Measurements from ENCODE around the gene DYNC2H1. TPM values are rescaled to one million over a fixed set of nuclear protein-coding genes. Genes with fewer than 3 reads are reported as not detected.

The DYNC2H1 gene
- total and polyA plus RNA-seq, 12 donors, result 2.2 to 5.9 (median 3.9) TPM

DNA sequence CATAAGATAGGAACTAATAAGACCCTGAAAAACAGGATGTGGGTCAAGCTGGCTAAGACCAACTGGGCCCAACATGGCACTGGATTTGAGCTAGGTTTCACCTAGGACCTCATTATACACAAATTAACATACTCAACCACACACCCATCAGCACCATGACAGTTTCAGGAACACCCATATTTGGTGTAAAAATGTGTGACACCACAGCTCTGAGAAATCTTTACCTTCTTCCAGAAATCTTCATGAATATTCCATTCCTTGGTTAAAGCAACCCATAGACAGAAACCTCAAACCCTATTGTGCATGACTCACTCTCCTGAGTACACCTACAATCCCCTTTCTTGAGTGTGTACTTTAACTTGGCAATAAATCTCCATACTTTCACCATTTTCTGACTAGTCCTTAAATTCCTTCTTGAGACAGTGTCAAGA lies 378.8 kb downstream of the DYNC2H1 start:
- Histone ChIP-seq H3K4me1 (no peaks in the 10 kb centered on the region), H3K27me3 (no peaks in the 10 kb centered on the region), H3K9me3 (peaks cover 0 to 6% (median 0%) of the 10 kb centered on the region in 11 donors), H3K36me3 (no peaks in the 10 kb centered on the region), H3K4me3 (no peak overlapping the region), H3K27ac (no peak overlapping the region)
- no peak for DNase-seq
- TF ChIP-seq CTCF (IDR thresholded peaks at IDR 0.05), result no peak
- intact Hi-C loops (cut with DNase I), result no loop called here
- no peak for ATAC-seq

GRCh38 chr11:103488579-103488978 lies 379.4 kb downstream of the DYNC2H1 start:
- H3K27ac ChIP-seq, result no peak overlapping the region
- H3K4me1 ChIP-seq, result no peaks in the 10 kb centered on the region
- WGBS, 2 donors, result 87 to 94% methylated on average over 2 of the region's 2 CpGs
- DNase-seq (no peak), ATAC-seq (no peak)
- H3K9me3 ChIP-seq, result peaks cover 0 to 6% (median 0%) of the 10 kb centered on the region in 11 donors
- TF ChIP-seq CTCF (IDR thresholded peaks at IDR 0.05), result no peak
- no peaks in the 10 kb centered on the region for H3K36me3 ChIP-seq
- intact Hi-C loops (cut with DNase I), result no loop called here
- H3K4me3 ChIP-seq, result no peak overlapping the region
- H3K27me3 ChIP-seq, result no peaks in the 10 kb centered on the region

DNA sequence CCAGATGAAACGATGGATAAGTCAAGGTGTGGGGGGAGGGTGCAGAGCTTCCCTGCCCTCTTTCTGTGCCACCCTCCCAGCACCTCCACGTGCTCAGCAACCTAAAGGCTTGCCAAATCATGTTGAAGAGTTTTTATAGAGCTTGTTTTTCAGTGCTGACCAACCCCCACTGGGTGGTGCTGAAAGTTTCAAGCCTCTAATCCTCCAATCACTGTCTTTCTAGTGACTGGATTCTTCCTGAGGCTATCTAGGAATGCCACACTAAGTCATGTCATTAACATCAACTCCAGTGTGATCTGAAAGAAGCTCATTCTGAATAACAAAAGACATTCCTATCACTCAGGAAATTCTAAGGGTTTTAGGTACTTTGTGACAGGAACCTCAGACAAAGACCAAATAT lies 382.6 kb downstream of the DYNC2H1 start:
- no peaks in the 10 kb centered on the region for H3K4me1 ChIP-seq
- no peaks in the 10 kb centered on the region for H3K27me3 ChIP-seq
- intact Hi-C loops (cut with DNase I), result no loop called here
- no peak overlapping the region for H3K27ac ChIP-seq
- 62 to 70% methylated on average over 2 of the region's 2 CpGs for WGBS, 2 donors
- no peak for ATAC-seq
- no peak for DNase-seq
- H3K9me3 ChIP-seq, result peaks cover 0 to 6% (median 0%) of the 10 kb centered on the region in 11 donors
- no peak overlapping the region for H3K4me3 ChIP-seq
- H3K36me3 ChIP-seq, result no peaks in the 10 kb centered on the region
- TF ChIP-seq CTCF (IDR thresholded peaks at IDR 0.05), result no peak

- ATAC-seq (peak in 1 of 8 donors; percentile 41), DNase-seq (peak in 1 of 2 donors; percentile 4)
- TF ChIP-seq CTCF (IDR thresholded peaks at IDR 0.05), result no peak
- Histone ChIP-seq H3K4me3 (no peak overlapping the region), H3K27me3 (no peaks in the 10 kb centered on the region), H3K9me3 (peaks cover 0 to 6% (median 0%) of the 10 kb centered on the region in 11 donors), H3K27ac (no peak overlapping the region), H3K4me1 (no peaks in the 10 kb centered on the region), H3K36me3 (no peaks in the 10 kb centered on the region)
- intact Hi-C loops (cut with DNase I), result no loop called here
- 75 to 83% methylated on average over 1 of the region's 1 CpG for WGBS, 2 donors
Measured at GRCh38 chr11:103494491-103494890, 385.3 kb downstream of the DYNC2H1 start.

Data from heart right ventricle (tissue), 16 donors.